Measurements from ENCODE around the gene B4GALT6.

B4GALT6 gene

GRCh38 chr18:31679791-31680432 lies 4.5 kb downstream of the B4GALT6 start:
- Mint-ChIP-seq H3K27me3 (peaks cover 58% of the 10 kb centered on the region), H3K4me1 (ENCODE audit: low read depth) (peaks cover 16% of the 10 kb centered on the region), H3K36me3 (ENCODE audit: low read depth) (no peaks in the 10 kb centered on the region), H3K4me3 (no peak overlapping the region), H3K27ac (no peak overlapping the region), H3K9me3 (no peaks in the 10 kb centered on the region)

GRCh38 chr18:31679133-31679742 lies 5.1 kb downstream of the B4GALT6 start:
- peaks cover 16% of the 10 kb centered on the region for H3K4me1 Mint-ChIP-seq (ENCODE audit: low read depth)
- H3K27ac Mint-ChIP-seq, result no peak overlapping the region
- H3K27me3 Mint-ChIP-seq, result peaks cover 62% of the 10 kb centered on the region
- no peaks in the 10 kb centered on the region for H3K9me3 Mint-ChIP-seq
- no peaks in the 10 kb centered on the region for H3K36me3 Mint-ChIP-seq (ENCODE audit: low read depth)
- no peak overlapping the region for H3K4me3 Mint-ChIP-seq

GRCh38 chr18:31678425-31678824 lies 6.0 kb downstream of the B4GALT6 start:
- H3K9me3 Mint-ChIP-seq, result no peaks in the 10 kb centered on the region
- H3K4me1 Mint-ChIP-seq (ENCODE audit: low read depth), result peaks cover 8% of the 10 kb centered on the region
- no peak overlapping the region for H3K27ac Mint-ChIP-seq
- H3K27me3 Mint-ChIP-seq, result peaks cover 54% of the 10 kb centered on the region
- H3K4me3 Mint-ChIP-seq, result no peak overlapping the region
- H3K36me3 Mint-ChIP-seq (ENCODE audit: low read depth), result no peaks in the 10 kb centered on the region

- no peak overlapping the region for H3K27ac Mint-ChIP-seq
- H3K27me3 Mint-ChIP-seq, result peaks cover 46% of the 10 kb centered on the region
- no peaks in the 10 kb centered on the region for H3K36me3 Mint-ChIP-seq (ENCODE audit: low read depth)
- H3K4me3 Mint-ChIP-seq, result no peak overlapping the region
- no peaks in the 10 kb centered on the region for H3K9me3 Mint-ChIP-seq
- H3K4me1 Mint-ChIP-seq (ENCODE audit: low read depth), result peaks cover 2% of the 10 kb centered on the region
These were observed 6.8 kb downstream of the B4GALT6 start for GRCh38 chr18:31677592-31677991.

- Mint-ChIP-seq H3K9me3 (no peaks in the 10 kb centered on the region), H3K36me3 (ENCODE audit: low read depth) (no peaks in the 10 kb centered on the region), H3K4me1 (ENCODE audit: low read depth) (no peaks in the 10 kb centered on the region), H3K27ac (no peak overlapping the region), H3K4me3 (no peak overlapping the region), H3K27me3 (peaks cover 29% of the 10 kb centered on the region)
These were observed 9.0 kb downstream of the B4GALT6 start for GRCh38 chr18:31675404-31675803.

GRCh38 chr18:31672628-31673135 lies 11.7 kb downstream of the B4GALT6 start:
- Mint-ChIP-seq H3K27me3 (peaks cover 15% of the 10 kb centered on the region), H3K9me3 (no peaks in the 10 kb centered on the region), H3K36me3 (ENCODE audit: low read depth) (no peaks in the 10 kb centered on the region), H3K4me3 (no peak overlapping the region), H3K27ac (no peak overlapping the region), H3K4me1 (ENCODE audit: low read depth) (no peaks in the 10 kb centered on the region)

- Mint-ChIP-seq H3K9me3 (no peaks in the 10 kb centered on the region), H3K27me3 (peaks cover 15% of the 10 kb centered on the region), H3K27ac (no peak overlapping the region), H3K4me1 (ENCODE audit: low read depth) (no peaks in the 10 kb centered on the region), H3K4me3 (no peak overlapping the region), H3K36me3 (ENCODE audit: low read depth) (no peaks in the 10 kb centered on the region)
These were observed 12.4 kb downstream of the B4GALT6 start for GRCh38 chr18:31671951-31672350.

GRCh38 chr18:31669541-31669940 lies 14.8 kb downstream of the B4GALT6 start:
- Mint-ChIP-seq H3K27me3 (peaks cover 6% of the 10 kb centered on the region), H3K4me3 (no peak overlapping the region), H3K27ac (no peak overlapping the region), H3K4me1 (ENCODE audit: low read depth) (no peaks in the 10 kb centered on the region), H3K36me3 (ENCODE audit: low read depth) (no peaks in the 10 kb centered on the region), H3K9me3 (no peaks in the 10 kb centered on the region)

- no peaks in the 10 kb centered on the region for H3K36me3 Mint-ChIP-seq (ENCODE audit: low read depth)
- peaks cover 12% of the 10 kb centered on the region for H3K27me3 Mint-ChIP-seq
- no peaks in the 10 kb centered on the region for H3K9me3 Mint-ChIP-seq
- H3K4me1 Mint-ChIP-seq (ENCODE audit: low read depth), result no peaks in the 10 kb centered on the region
- H3K4me3 Mint-ChIP-seq, result no peak overlapping the region
- H3K27ac Mint-ChIP-seq, result no peak overlapping the region
These were observed 17.2 kb downstream of the B4GALT6 start for GRCh38 chr18:31667185-31667584.

- no peaks in the 10 kb centered on the region for H3K36me3 Mint-ChIP-seq (ENCODE audit: low read depth)
- H3K27me3 Mint-ChIP-seq, result peaks cover 12% of the 10 kb centered on the region
- H3K4me3 Mint-ChIP-seq, result no peak overlapping the region
- no peaks in the 10 kb centered on the region for H3K4me1 Mint-ChIP-seq (ENCODE audit: low read depth)
- H3K27ac Mint-ChIP-seq, result no peak overlapping the region
- no peaks in the 10 kb centered on the region for H3K9me3 Mint-ChIP-seq
These were observed 18.3 kb downstream of the B4GALT6 start for GRCh38 chr18:31666055-31666454.

GRCh38 chr18:31664101-31664500 lies 20.3 kb downstream of the B4GALT6 start:
- H3K36me3 Mint-ChIP-seq (ENCODE audit: low read depth), result no peaks in the 10 kb centered on the region
- peaks cover 7% of the 10 kb centered on the region for H3K4me1 Mint-ChIP-seq (ENCODE audit: low read depth)
- peaks cover 12% of the 10 kb centered on the region for H3K27me3 Mint-ChIP-seq
- H3K4me3 Mint-ChIP-seq, result no peak overlapping the region
- H3K9me3 Mint-ChIP-seq, result no peaks in the 10 kb centered on the region
- no peak overlapping the region for H3K27ac Mint-ChIP-seq

GRCh38 chr18:31661965-31662364 lies 22.4 kb downstream of the B4GALT6 start:
- H3K4me3 Mint-ChIP-seq, result no peak overlapping the region

GRCh38 chr18:31660763-31661162 lies 23.6 kb downstream of the B4GALT6 start:
- no peak overlapping the region for H3K27ac Mint-ChIP-seq
- H3K36me3 Mint-ChIP-seq (ENCODE audit: low read depth), result no peaks in the 10 kb centered on the region
- no peak overlapping the region for H3K4me3 Mint-ChIP-seq
- no peaks in the 10 kb centered on the region for H3K9me3 Mint-ChIP-seq
- H3K4me1 Mint-ChIP-seq (ENCODE audit: low read depth), result peaks cover 22% of the 10 kb centered on the region
- peaks cover 12% of the 10 kb centered on the region for H3K27me3 Mint-ChIP-seq

More at GRCh38 chr18:31661965-31662364, 22.4 kb downstream of the B4GALT6 start:
- Mint-ChIP-seq H3K36me3 (ENCODE audit: low read depth) (no peaks in the 10 kb centered on the region), H3K4me1 (ENCODE audit: low read depth) (peaks cover 22% of the 10 kb centered on the region), H3K9me3 (no peaks in the 10 kb centered on the region), H3K27ac (no peak overlapping the region), H3K27me3 (peaks cover 13% of the 10 kb centered on the region)

- peaks cover 16% of the 10 kb centered on the region for H3K27me3 Mint-ChIP-seq
- H3K4me1 Mint-ChIP-seq (ENCODE audit: low read depth), result peaks cover 22% of the 10 kb centered on the region
- no peaks in the 10 kb centered on the region for H3K36me3 Mint-ChIP-seq (ENCODE audit: low read depth)
- no peaks in the 10 kb centered on the region for H3K9me3 Mint-ChIP-seq
- no peak overlapping the region for H3K4me3 Mint-ChIP-seq
- H3K27ac Mint-ChIP-seq, result peak overlapping the region; percentile 78
These were observed 24.7 kb downstream of the B4GALT6 start for GRCh38 chr18:31659576-31660177.

All from stimulated activated naive CD8-positive, alpha-beta T cell treated with anti-CD3 and anti-CD28 coated beads, Interleukin-15, Interleukin-2, amounts not matched to agents 100 ng/mL and 50 ng/mL, for 24 hours (primary cell).